HG03460 (cell line): ENCODE results near the gene WNK1.
"Not testable (repeated sequence)": the region's sequence is repeated elsewhere in the genome, so short reads cannot be mapped to it uniquely, and the experiment has no call there.

Experiments used
- ATAC-seq: cut with Tn5 transposase; IDR thresholded peaks from one replicate; pipeline ENCODE4 v1.9.1; 2021; ENCODE audit not compliant: unreplicated experiment

The WNK1 gene

GRCh38 chr12:751999-752694 is at the start of gene WNK1:
WNK1 (plus strand) TSS chr12:752579; CDS start chr12:753566, 987 bp downstream.
- ATAC-seq, result peak; percentile 48

GRCh38 chr12:704516-705242 is 47.7 kb upstream of the WNK1 start:
- no peak for ATAC-seq

- ATAC-seq, result not testable (repeated sequence)
These were observed 44.3 kb upstream of the WNK1 start for GRCh38 chr12:708084-708483.

DNA sequence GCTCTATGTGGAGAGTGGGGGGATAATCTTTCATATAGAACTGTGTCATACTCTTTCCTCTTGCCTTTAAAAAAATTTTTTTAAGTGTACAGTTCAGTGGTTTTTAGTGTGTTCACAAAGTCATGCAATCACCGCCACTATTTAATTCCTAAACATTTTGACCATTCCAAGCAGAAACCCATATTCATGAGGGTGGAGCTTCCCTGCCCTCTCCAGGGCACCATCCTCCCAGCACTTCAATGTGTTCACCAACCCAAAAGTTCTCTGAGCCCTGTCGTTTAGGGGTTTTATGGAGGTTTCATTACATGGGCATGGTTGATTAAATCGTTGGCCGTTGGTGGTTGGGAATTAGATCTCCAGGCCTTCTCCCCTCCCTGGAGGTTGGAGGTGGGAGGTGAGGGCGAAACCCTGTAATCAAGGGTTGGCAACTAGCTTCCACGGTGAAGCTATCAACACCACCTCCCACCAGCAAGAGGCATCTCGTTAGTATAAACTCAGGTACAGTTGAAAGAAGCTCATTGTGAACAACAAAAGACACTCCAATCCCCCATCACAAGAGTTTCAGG is 42.8 kb upstream of the WNK1 start:
- ATAC-seq, result no peak

- ATAC-seq, result no peak
These were observed 40.1 kb upstream of the WNK1 start for GRCh38 chr12:712172-712863.

DNA sequence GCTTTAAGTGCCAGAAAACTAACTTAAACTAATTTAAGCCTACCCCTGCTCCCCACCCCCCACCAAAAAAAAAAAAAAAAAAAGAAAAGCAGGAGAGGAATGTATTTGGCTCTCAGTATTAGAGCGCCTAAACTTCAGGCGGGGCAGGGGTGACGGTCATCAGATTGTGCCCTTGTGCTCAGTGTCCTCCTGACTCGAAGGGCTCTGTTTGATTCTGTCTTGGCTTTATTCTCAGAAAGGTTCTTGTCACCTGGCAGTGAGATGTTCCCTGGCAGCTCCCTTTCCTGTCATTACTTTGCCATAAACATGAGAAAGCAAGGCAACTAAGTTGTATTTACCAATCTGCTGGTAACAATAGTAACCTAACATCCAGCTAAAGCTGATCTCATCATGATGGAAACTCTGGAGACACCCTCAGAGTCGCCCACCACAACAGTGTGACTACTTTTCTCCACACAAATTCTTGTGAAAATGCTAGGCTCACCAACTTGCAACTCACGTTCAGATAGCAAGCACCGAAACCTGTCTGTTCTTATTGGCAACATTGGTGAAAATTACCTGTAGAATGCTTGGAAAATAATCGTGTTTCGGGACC is 39.0 kb upstream of the WNK1 start:
- no peak for ATAC-seq

DNA sequence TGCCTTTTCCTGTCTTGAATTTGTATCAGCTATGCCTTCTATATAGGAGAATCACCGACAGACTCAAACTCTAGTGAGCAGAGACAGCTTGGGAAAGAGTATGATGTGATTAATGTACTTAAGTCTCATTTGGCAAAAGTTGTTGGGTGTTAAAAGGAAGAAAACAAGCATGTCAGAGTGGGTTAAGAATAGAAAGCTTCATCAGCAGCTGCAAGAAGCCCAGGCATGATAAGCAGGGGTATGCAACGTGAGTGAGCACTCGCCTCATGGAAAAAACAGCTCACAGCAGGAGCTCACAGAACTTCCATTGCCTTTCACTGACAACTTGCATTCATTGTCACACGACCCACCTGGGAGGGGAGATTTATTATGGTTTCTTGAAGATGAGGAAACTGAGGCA is 35.9 kb upstream of the WNK1 start:
- no peak for ATAC-seq

GRCh38 chr12:718756-719102 is 33.6 kb upstream of the WNK1 start:
- no peak for ATAC-seq

- no peak for ATAC-seq
These were observed 32.0 kb upstream of the WNK1 start for GRCh38 chr12:720231-720941.

- no peak for ATAC-seq
These were observed 28.1 kb upstream of the WNK1 start for GRCh38 chr12:724194-724855.

- ATAC-seq, result no peak
These were observed 27.3 kb upstream of the WNK1 start for GRCh38 chr12:725076-725475.

GRCh38 chr12:726281-727140 is 25.9 kb upstream of the WNK1 start:
- no peak for ATAC-seq

GRCh38 chr12:727321-727720 is 25.1 kb upstream of the WNK1 start:
- ATAC-seq, result no peak

DNA sequence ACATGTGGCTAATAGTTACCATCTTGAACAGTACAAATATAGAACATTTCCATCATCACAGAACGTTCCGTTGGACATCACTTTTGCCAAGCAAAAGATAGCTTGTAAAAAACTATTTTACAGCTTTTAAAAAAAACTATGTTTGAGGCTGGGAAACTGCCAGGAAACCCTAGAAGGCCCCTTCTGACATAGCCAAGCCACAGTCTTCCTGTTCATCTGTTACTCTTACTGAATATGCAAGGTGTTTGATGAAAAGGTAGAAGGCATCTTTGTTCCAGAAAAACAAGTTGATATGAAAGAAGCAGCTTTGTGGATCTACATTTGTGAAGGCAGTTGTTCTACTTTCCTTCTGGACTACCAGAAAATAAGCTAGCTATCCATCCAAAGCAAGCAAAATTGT is 23.6 kb upstream of the WNK1 start:
- no peak for ATAC-seq

GRCh38 chr12:729221-729620 is 23.2 kb upstream of the WNK1 start:
- no peak for ATAC-seq

GRCh38 chr12:730550-730949 is 21.8 kb upstream of the WNK1 start:
- no peak for ATAC-seq

DNA sequence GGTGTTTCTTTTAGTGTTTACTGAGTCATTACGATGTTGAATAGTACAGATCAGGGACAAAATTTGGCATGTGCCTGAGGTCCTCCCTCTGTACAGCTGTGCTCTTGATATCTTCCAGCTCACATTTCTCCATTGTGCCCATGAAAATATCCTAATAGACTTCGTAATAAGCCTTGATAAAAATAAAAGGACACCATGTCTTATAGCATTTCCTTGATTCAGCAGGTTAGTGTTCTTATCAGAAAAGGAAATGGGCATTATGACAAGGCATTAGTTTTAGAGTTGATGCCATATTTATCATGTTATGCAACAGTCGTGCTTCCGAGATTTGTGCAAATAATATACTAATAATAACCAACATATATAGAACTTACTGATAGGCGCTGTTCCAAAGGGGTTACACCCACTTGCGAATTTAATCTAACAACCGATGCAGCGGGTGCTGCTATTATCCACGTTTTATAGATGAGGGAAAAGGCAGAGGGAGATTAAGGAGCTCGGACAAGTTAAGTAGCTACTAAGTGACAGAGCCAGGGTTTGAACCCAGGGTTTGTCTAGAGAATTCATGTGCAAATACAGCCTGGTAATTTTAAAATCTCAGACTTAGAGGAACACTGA is 15.1 kb upstream of the WNK1 start:
- no peak for ATAC-seq

- no peak for ATAC-seq
These were observed 13.7 kb upstream of the WNK1 start for GRCh38 chr12:738712-739111.

DNA sequence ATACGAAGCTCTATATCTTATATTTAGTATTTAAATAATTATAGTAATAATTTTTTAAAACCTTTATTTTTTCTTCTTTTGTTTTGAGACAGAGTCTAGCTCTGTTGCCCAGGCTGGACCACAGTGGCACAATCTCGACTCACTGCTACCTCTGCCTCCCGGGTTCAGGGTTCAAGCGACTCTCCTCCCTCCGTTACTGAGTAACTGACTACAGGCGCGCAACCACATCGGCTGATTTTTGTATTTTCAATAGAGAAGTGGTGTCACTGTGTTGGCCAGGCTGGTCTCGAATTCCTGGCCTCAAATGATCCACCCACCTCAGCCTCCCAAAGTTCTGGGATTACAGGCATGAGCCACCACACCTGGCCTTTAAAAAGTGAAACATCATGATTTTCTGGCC is 13.0 kb upstream of the WNK1 start:
- no peak for ATAC-seq
